PC-3 (cell line): ENCODE results near the gene AKNA.

Experiments used
- CTCF ChIP-seq: fragments of 300-600 bp; sonication (generic); conservative IDR thresholded peaks from 2 replicates; pipeline ENCODE4 v1.5.1; 2017; ENCODE audit warnings: antibody characterized with exemption, low read depth, mild to moderate bottlenecking, low read length
- EZH2 ChIP-seq: fragments of 300-600 bp; sonication (generic); IDR thresholded peaks from one replicate; pipeline ENCODE4 v1.6.1; 2017; ENCODE audit warnings: antibody characterized with exemption, mild to moderate bottlenecking, low read length; ENCODE audit not compliant: unreplicated experiment
- EZH2phosphoT487 ChIP-seq: fragments of 300-600 bp; sonication (generic); IDR thresholded peaks from 2 replicates; pipeline ENCODE4 v1.6.1; 2018; ENCODE audit warnings: mild to moderate bottlenecking, antibody characterized with exemption, low read length, borderline replicate concordance

- no peak for TF ChIP-seq CTCF
- no peak for TF ChIP-seq EZH2
- no peak for TF ChIP-seq EZH2phosphoT487
These were observed 51.6 kb downstream of the AKNA start for GRCh38 chr9:114336157-114336556.
